Transverse colon (tissue), 4 donors: Measurements from ENCODE around the gene BCO2.

Source experiments
- CTCF ChIP-seq, 5 experiments: fragments of 200-600 bp in 3 of 5; fragments of 450-650 bp in 2 of 5; sonication (generic) in 3 of 5; IDR thresholded peaks; 1 replicate in 2 of 5; 2 replicates in 3 of 5; pipeline ENCODE4 v1.5.1; 2016 to 2017; ENCODE audit warnings: antibody characterized with exemption in 5 of 5, inconsistent platforms in 3 of 5, mild to moderate bottlenecking in 2 of 5, moderate library complexity in 1 of 5
- POLR2A ChIP-seq: fragments of 450-650 bp; IDR thresholded peaks from one replicate; pipeline ENCODE4 v1.6.1; 2016; ENCODE audit warnings: antibody characterized with exemption, mild to moderate bottlenecking, moderate library complexity
- POLR2AphosphoS5 ChIP-seq, 3 donors: sonication (generic); formaldehyde crosslinking; IDR thresholded peaks; one replicate each; pipeline ENCODE4 v1.6.1; 2016; ENCODE audit warnings: antibody characterized with exemption in 3 of 3

GRCh38 chr11:112228706-112229105 is 53.4 kb downstream of the BCO2 start:
- TF ChIP-seq POLR2AphosphoS5 (IDR thresholded peaks at IDR 0.05) = no peak
- no peak for TF ChIP-seq CTCF (IDR thresholded peaks at IDR 0.05)
- no peak for TF ChIP-seq POLR2A
